ENCODE data around the gene CMIP.

The CMIP gene

DNA sequence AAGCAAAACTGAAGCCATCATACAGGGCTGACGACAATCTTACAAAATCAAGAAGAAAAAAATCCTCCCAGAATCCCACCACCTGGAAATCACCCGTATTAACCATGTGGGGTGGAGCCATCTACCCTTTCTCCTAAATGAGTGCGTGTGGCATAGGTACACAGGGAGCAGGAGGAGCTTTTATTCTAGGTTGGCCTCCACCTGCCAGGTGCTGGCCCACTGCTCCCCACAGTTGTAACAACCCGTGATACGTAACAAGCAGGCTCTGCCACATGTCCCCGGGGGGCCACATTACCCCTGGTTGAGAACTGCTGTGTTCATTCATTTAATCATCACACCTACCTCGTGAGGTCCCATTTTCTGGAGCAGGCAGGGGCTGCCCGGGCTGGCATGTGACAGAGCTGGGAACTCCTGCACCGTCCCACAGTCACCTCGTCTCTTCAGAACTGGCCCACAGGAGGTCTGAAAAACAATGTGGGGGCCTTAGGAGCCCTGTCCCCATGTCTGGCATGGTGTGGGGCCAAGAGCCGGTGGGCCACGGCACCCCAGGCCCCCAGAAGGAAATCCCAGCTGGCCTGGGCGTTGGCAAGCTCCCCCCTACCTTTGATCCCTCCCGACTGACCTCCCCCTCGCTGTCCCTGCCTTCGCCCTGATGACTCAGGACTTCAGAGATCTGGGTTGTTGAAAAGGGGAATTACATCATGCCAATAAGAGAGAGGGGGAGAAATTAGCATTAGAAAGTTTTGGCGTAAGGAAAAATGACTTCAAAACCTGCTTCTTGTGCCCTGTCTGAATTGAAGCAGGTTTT lies 12.9 kb downstream of the CMIP start:
- TF ChIP-seq GATA2 (IDR thresholded peaks at IDR 0.05; ENCODE audit: low read depth, low read length), result no peak
- TF ChIP-seq GATA3 (IDR thresholded peaks at IDR 0.05; ENCODE audit: low read depth, low read length), result no peak

DNA sequence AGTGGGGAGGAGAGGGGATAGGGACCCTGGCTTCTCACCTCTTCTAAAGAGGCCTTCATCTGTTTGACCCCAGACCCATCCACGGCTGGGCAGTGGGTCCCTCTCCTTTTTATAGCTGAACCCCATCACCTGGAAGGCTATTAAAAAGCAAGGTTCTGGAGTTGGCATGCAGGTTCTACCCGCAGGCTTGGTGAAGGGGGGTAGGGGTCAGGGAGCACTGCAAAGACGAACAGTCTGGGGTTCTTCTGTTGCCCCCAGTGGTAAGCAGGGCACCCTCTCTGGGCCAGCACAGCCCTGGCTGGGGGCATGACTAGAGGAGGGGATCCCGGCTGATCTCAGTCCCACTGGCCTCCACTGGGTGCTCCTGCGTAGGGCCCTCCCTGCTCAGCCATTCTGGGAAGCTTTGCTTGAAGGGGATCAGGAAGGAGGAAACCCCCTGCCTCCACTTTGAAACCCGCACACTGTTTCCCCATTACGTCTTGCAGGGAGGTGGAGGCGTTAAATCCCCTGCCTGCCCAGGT lies 13.6 kb downstream of the CMIP start:
- TF ChIP-seq GATA3 (IDR thresholded peaks at IDR 0.05; ENCODE audit: low read depth, low read length) (no peak), GATA2 (IDR thresholded peaks at IDR 0.05; ENCODE audit: low read depth, low read length) (no peak)

DNA sequence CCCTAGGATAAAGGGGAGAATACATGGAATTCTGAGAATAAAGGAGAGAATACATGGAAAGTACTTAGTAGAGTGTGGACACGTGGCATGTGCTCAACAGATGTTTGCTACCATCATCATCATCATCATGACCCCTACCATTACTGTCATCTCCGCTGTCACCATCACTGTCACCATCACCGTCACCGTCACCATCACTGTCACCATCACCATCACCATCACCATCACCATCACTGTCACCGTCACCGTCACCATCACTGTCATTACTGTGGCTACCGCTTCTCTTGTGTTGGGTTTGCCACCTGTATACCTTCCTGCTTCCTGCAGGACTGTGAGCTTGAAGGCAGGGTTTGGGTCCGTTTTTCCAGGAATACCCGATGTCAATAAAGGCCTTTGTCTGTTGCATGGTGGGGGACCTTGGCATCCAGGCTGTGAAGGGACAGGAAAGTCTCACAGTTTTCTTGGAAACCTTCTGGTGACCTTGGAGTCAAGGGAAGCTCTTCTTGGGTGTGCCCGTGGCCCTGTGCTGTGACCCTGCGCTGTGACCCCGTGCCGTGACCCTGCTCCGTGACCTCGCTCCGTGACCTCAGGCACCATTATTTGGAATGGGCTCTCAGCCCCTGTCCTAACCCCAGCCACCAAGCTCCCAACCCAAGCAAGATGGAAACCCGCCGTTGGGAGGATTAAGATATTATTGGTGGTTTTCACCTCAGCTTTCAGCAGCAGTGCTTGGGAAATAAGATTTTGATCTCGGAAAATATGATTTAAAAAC lies 14.4 kb downstream of the CMIP start:
- TF ChIP-seq GATA2 (IDR thresholded peaks at IDR 0.05; ENCODE audit: low read depth, low read length), result no peak
- no peak for TF ChIP-seq GATA3 (IDR thresholded peaks at IDR 0.05; ENCODE audit: low read depth, low read length)

DNA sequence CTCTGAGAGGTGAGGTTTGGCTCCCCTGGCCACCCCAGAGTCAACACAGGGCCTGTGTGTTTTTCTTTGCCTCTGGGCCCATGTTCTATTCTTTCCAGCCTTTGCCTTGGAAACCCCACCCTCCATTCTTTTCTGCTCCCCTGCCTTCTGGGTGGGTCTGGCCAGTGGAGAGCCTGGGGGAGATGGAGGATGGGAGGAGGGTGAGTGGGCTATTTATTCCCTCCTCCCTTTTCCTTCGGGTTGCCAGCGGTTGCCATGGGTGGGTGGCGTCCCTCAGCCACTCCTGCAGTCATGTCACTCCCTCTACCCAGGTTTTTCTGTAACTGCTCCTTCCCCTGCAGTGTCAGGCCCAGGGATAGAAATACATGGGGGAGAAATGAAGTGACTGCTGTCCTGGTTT lies 15.5 kb downstream of the CMIP start:
- no peak for TF ChIP-seq GATA3 (IDR thresholded peaks at IDR 0.05; ENCODE audit: low read depth, low read length)
- no peak for TF ChIP-seq GATA2 (IDR thresholded peaks at IDR 0.05; ENCODE audit: low read depth, low read length)

DNA sequence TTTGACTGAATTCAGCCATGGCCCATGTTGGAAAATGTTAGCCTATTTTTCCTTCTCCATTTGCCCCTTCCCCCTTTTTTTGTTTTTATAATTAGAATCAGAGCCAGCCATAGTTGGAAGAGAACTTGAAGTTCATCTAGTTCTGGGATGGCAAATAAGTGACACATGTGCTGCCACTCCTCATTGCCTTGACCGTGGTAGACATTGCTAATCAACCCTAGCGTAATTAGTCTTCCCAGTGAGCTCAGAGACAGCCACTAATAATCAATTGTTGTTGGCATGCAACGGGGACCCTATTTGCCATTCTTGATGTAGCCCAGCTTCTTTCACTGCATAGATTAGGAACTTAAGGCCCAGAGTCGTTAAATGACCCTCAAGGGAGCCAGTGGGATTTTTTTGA lies 16.6 kb downstream of the CMIP start:
- TF ChIP-seq GATA2 (IDR thresholded peaks at IDR 0.05; ENCODE audit: low read depth, low read length) (no peak), GATA3 (IDR thresholded peaks at IDR 0.05; ENCODE audit: low read depth, low read length) (no peak)

DNA sequence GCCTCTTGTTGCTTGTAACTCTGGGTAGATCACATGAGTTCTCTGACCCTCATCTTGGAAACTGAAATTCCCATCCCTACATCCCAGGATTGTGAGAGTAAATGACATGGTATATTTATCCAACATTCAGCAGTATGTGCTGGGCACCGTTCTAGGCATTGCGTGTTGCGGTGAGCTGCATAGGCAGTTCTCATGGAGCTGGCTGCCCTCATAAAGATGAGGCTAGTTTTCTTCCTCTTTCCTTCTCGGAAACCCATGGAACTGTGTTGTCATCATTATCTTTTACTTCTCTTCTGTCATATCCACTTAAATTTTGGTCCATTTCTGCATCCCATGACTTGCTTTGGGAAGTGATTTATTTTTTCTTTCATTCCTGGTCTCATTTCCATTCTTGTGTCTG lies 17.2 kb downstream of the CMIP start:
- no peak for TF ChIP-seq GATA3 (IDR thresholded peaks at IDR 0.05; ENCODE audit: low read depth, low read length)
- no peak for TF ChIP-seq GATA2 (IDR thresholded peaks at IDR 0.05; ENCODE audit: low read depth, low read length)

DNA sequence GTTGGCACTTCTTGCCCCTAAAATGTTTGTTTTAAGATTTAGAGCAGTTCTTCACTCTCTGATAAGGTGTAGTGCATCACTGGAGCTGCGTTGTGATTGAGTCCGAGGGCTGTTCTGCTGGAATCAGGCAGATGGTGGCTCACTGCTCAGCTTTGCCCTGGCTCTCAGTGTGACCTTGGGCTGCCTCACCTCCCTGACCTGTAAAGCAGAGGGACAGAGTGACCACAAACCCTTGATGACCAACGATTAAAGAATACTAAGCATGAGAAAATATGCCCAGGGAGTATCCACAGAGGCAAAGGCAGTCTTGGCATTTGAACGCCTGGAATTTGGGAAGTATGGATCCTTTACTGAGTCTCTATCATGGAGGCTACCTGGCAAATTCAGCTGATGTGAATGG lies 18.1 kb downstream of the CMIP start:
- TF ChIP-seq GATA3 (IDR thresholded peaks at IDR 0.05; ENCODE audit: low read depth, low read length) (no peak), GATA2 (IDR thresholded peaks at IDR 0.05; ENCODE audit: low read depth, low read length) (no peak)

DNA sequence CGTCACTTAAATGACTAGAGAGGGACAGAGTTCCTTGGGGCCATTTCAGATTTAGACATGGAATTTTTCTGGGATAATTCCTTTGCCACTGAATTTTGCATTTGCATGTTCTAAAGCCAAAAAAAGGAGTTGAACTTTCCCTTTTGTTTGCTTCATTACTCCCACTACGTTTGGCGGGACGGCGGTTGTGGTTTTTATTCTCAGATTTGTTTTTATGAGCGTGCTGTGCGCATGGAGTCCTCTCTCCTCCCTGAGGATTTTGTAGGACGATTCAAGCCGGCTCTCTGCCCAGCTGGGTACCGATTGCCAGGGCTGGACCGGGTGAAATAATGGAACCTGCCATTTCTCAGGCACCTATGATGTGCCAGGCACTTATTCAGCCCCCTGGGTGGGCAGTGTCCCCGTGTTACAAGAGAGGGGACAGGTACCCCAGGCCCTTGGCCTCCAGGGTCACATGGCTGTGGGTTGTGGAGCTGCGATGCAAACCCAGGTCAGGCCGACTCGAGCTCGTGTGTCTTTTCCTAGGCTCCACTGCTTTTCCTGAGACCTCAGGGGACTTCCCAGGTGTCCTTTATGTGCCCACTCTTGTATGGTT lies 18.8 kb downstream of the CMIP start:
- no peak for TF ChIP-seq GATA2 (IDR thresholded peaks at IDR 0.05; ENCODE audit: low read depth, low read length)
- TF ChIP-seq GATA3 (IDR thresholded peaks at IDR 0.05; ENCODE audit: low read depth, low read length), result no peak

DNA sequence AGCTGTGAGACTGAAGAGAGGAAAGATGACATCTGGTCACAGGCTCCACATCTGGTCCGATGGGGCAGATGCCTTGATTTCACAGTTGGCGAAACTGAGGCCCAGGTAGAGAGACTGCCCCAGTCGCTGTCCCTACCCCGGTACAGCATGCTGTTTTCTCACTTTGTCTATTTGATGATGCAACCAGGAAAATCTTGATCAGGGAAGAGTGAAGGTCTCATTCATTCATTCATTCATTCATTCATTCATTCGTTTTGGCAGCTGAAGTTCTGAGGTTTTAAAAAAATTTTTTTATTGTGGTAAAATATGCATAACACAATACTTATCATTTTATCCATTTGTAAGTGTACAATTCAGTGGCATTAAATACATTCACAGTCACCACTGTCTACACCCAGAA lies 19.7 kb downstream of the CMIP start:
- no peak for TF ChIP-seq GATA3 (IDR thresholded peaks at IDR 0.05; ENCODE audit: low read depth, low read length)
- no peak for TF ChIP-seq GATA2 (IDR thresholded peaks at IDR 0.05; ENCODE audit: low read depth, low read length)

DNA sequence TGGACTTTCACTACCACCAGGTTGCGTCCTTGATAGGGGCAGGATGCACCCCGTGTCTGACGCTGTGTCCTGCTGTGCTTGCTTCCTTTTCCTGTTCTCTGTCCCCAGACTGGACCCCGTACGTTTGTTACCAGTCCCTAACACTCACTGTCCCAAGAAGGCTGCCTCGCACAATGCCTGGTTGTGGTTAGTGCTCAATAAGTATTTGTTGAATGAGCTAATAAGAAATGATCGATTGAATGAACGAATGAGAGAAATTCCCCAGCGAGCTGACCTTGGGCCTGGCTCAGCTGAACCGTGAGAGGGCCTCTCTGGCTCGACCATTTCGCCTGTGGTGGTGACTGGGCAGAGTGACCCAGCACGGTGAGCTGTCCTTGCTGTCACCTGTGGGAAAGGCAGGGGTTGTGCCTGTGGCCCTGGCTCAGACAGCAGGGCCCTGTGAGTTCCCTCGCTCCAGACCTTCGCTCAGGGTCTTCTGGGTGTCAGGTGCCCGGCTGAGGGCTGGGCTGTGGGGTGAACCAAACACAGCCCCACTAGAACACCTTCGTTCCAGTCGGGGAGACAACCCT lies 20.9 kb downstream of the CMIP start:
- TF ChIP-seq GATA2 (IDR thresholded peaks at IDR 0.05; ENCODE audit: low read depth, low read length) (no peak), GATA3 (IDR thresholded peaks at IDR 0.05; ENCODE audit: low read depth, low read length) (no peak)

DNA sequence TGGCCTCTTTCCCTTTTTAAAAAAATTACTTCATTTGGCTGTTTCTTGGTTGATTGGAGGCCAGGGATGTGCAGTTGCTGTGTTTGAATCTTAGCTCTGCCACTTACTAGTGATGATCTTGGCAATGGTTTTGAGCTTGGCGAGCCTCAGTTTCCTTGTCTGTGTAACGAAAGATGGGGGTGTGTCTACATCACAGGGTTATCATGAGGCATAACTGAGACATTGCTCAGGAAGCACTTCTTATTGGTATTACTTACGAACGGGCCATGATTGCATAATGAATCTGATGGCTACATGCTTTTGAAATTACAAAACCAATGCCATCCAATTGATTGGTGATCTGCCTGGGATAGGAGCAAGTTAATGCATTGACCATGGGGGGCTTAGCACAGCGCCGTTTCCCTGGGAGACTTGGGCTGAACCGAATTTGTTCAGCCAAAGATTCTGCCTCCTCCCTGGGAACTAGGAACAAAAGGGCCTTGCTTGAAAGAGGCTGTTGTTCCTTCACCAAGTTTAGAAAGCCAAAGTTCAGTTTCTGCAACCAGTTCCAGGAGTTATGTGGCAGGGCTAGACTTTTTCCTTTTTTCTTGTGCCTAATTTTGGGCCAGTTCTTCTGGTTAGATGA lies 21.9 kb downstream of the CMIP start:
- TF ChIP-seq GATA2 (IDR thresholded peaks at IDR 0.05; ENCODE audit: low read depth, low read length) (no peak), GATA3 (IDR thresholded peaks at IDR 0.05; ENCODE audit: low read depth, low read length) (no peak)

DNA sequence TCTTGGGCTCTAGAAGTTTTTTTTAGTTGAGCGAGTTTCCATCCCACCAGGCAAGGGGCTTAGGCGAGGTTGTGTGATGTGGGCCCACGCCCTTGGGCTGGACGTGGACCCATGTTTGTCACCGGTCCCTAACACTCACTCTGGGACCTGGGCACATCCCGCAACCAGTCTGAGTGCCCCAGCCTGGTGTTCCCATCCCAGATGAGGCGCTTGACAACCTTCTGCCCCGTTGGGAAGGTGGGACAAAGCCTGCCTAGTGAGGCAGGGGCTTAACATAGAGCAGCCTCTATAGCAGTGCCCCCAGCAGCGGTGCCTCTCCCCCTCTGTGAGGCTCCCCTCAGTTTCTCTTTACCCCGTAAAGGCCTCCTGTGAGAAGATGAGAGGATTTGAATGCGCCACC lies 22.5 kb downstream of the CMIP start:
- TF ChIP-seq GATA3 (IDR thresholded peaks at IDR 0.05; ENCODE audit: low read depth, low read length), result no peak

DNA sequence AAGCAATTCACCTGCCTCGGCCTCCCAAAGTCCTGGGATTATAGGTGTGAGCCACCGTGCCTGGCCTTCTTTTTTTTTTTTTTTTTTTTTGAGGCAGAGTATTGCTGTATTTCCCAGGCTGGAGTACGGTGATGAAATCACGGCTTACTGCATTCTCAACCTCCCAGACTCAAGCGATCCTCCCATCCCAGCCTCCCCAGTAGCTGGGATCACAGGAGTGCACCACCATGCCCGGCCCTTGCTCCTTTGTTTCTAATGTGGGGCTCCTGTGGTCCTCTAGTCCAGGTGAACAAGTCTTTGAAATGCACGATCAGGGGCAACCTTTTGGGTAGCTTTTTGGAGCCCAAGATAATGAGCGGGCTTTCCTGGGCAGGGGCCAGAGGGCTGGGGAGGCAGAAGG lies 23.2 kb downstream of the CMIP start:
- TF ChIP-seq GATA3 (IDR thresholded peaks at IDR 0.05; ENCODE audit: low read depth, low read length) (no peak), GATA2 (IDR thresholded peaks at IDR 0.05; ENCODE audit: low read depth, low read length) (no peak)

Data from SH-SY5Y (cell line).